Chondrocyte (in vitro differentiated cells): ENCODE measurements around the gene GSKIP. TPM values are rescaled to one million over a fixed set of nuclear protein-coding genes. Genes with fewer than 3 reads are reported as not detected.

Source experiments
- DNase-seq: peaks from one replicate; pipeline ENCODE4 v3.0.0; 2021; ENCODE audit warnings: mixed read lengths, low spot score
- H3K27ac Mint-ChIP-seq: one replicate; pipeline ENCODE4 v1.8.0; 2021; ENCODE audit warnings: mild to moderate bottlenecking, moderate library complexity, mixed read lengths; ENCODE audit not compliant: unreplicated experiment
- H3K27me3 Mint-ChIP-seq: 2 replicates; pipeline ENCODE4 v1.8.0; 2021; ENCODE audit warnings: low read depth, mixed read lengths
- H3K36me3 Mint-ChIP-seq: 2 replicates; pipeline ENCODE4 v1.8.0; 2021; ENCODE audit warnings: low read depth, mixed read lengths
- H3K4me1 Mint-ChIP-seq: 2 replicates; pipeline ENCODE4 v1.8.0; 2021; ENCODE audit warnings: low read depth, mild to moderate bottlenecking, mixed read lengths
- H3K4me3 Mint-ChIP-seq: one replicate; pipeline ENCODE4 v1.8.0; 2021; ENCODE audit warnings: mild to moderate bottlenecking, moderate library complexity, mixed read lengths; ENCODE audit not compliant: unreplicated experiment
- H3K9me3 Mint-ChIP-seq: 2 replicates; pipeline ENCODE4 v1.8.0; 2021; ENCODE audit warnings: low read depth, mixed read lengths
- total RNA-seq: library from RNA; stranded (reverse); gene quantifications from 3 replicates; pipeline ENCODE4 v1.2.1, GENCODE V29; 2021
- TF ChIP-seq, protein P1 (sequence below): fragments of 200-600 bp; sonication (generic); IDR thresholded peaks from 2 replicates; pipeline ENCODE4 v1.5.0; 2021; ENCODE audit warnings: antibody characterized with exemption, mild to moderate bottlenecking, moderate library complexity

Gene GSKIP
- total RNA-seq, 1 donor from 2014 or later = 22.4 TPM

DNA sequence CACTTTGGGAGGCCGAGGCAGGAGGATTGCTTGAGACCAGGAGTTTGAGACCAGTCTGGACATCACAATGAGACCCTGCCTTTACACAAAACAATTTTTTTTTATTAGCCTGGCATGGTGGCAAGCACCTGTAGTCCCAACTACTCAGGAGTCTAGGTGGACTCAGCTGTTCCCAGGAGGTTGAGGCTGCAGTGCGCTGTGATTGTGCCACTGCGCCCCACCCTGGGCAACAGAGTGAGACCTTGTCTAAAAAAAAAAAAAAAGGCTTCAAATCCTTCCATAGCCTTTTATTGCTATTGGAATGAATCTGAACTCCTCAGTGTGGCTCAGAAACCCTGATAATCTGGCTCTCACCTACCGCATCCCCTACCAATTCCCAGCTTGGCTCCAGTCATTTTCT, 54.7 kb downstream of the GSKIP start:
- no peaks in the 10 kb centered on the region for H3K36me3 Mint-ChIP-seq
- DNase-seq = no peak
- no peaks in the 10 kb centered on the region for H3K9me3 Mint-ChIP-seq
- TF ChIP-seq, protein P1, sequence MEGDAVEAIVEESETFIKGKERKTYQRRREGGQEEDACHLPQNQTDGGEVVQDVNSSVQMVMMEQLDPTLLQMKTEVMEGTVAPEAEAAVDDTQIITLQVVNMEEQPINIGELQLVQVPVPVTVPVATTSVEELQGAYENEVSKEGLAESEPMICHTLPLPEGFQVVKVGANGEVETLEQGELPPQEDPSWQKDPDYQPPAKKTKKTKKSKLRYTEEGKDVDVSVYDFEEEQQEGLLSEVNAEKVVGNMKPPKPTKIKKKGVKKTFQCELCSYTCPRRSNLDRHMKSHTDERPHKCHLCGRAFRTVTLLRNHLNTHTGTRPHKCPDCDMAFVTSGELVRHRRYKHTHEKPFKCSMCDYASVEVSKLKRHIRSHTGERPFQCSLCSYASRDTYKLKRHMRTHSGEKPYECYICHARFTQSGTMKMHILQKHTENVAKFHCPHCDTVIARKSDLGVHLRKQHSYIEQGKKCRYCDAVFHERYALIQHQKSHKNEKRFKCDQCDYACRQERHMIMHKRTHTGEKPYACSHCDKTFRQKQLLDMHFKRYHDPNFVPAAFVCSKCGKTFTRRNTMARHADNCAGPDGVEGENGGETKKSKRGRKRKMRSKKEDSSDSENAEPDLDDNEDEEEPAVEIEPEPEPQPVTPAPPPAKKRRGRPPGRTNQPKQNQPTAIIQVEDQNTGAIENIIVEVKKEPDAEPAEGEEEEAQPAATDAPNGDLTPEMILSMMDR = no peak
- H3K27ac Mint-ChIP-seq = no peak overlapping the region
- H3K4me1 Mint-ChIP-seq = no peaks in the 10 kb centered on the region
- peaks cover 5% of the 10 kb centered on the region for H3K27me3 Mint-ChIP-seq
- no peak overlapping the region for H3K4me3 Mint-ChIP-seq

DNA sequence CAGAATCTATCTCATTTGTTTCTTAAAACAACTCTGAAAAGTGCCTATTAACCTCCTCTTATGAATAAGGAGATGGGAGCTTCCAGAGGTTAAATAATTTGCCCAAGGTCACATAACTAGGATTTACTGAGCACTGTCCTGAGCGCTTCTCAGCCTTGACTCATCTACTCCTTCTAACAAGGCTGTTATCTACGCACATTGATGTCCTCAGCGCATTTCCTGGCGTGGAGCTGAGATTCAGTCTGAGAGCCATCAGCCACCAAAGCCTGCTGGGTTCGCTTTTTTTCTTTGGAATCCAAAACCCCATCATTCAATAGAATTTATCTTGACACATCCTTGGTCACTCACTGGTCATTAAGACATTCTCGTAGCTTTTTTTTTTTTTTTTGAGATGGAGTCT, 57.9 kb downstream of the GSKIP start:
- no peaks in the 10 kb centered on the region for H3K4me1 Mint-ChIP-seq
- no peak overlapping the region for H3K27ac Mint-ChIP-seq
- no peaks in the 10 kb centered on the region for H3K36me3 Mint-ChIP-seq
- peaks cover 4% of the 10 kb centered on the region for H3K9me3 Mint-ChIP-seq
- no peak overlapping the region for H3K4me3 Mint-ChIP-seq
- TF ChIP-seq, protein P1 = no peak
- DNase-seq = no peak
- peaks cover 5% of the 10 kb centered on the region for H3K27me3 Mint-ChIP-seq

DNA sequence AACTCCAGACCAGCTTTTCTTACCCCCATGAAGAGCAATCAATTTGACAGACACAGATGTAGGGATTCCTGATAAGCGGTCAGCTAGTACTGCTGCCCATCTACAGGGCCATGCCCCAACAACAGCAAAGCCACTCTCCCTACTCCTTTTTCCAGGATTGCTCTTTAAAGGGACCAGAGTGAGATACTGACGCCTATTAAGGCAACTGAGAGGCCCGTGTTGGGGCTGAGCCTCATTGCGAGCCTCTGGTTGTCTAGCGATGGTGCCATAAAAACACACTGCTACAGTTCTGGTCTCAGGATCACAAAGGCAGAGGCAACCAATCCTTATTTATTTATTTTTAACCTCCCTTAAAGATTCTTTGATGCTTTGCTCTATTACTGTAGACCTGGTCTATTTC, 59.7 kb downstream of the GSKIP start:
- Mint-ChIP-seq H3K4me3 (no peak overlapping the region), H3K27ac (no peak overlapping the region), H3K9me3 (peaks cover 4% of the 10 kb centered on the region), H3K27me3 (peaks cover 5% of the 10 kb centered on the region), H3K4me1 (no peaks in the 10 kb centered on the region), H3K36me3 (no peaks in the 10 kb centered on the region)
- DNase-seq = no peak
- TF ChIP-seq, protein P1 = no peak

DNA sequence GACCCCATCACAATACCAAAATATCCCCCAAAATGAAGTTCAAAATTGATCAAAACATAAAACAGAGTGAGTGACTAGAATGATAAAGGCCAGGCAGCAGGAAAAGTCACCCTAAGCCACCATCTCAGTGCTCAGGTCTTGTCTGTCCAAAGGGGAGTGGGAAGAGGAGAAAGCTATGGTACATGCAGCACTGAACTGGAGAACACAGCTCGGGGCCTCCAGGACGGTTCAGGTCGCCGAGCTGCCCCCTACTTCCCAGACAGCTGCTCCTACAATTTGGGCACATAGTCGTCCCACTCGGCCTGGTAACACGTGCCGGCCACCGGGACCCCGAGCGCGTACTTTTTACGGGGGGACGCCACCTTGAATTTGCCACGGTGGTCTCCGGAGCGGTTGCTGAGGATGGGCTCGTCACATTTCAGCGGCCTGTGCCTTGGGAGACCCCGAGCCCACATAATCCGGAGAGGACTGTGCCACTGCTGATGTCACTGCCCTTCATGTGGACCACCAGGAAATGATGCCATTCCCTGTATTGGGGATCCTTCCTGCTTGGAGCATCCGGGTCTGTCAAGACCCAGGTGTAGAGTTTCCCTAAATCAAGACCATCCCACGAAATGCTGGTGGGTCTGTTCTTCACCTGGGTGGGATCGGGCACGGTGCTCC, 60.3 kb downstream of the GSKIP start:
- DNase-seq = no peak
- Mint-ChIP-seq H3K4me3 (no peak overlapping the region), H3K36me3 (no peaks in the 10 kb centered on the region), H3K27ac (no peak overlapping the region), H3K9me3 (peaks cover 4% of the 10 kb centered on the region), H3K4me1 (no peaks in the 10 kb centered on the region), H3K27me3 (peaks cover 5% of the 10 kb centered on the region)
- TF ChIP-seq, protein P1 = no peak

DNA sequence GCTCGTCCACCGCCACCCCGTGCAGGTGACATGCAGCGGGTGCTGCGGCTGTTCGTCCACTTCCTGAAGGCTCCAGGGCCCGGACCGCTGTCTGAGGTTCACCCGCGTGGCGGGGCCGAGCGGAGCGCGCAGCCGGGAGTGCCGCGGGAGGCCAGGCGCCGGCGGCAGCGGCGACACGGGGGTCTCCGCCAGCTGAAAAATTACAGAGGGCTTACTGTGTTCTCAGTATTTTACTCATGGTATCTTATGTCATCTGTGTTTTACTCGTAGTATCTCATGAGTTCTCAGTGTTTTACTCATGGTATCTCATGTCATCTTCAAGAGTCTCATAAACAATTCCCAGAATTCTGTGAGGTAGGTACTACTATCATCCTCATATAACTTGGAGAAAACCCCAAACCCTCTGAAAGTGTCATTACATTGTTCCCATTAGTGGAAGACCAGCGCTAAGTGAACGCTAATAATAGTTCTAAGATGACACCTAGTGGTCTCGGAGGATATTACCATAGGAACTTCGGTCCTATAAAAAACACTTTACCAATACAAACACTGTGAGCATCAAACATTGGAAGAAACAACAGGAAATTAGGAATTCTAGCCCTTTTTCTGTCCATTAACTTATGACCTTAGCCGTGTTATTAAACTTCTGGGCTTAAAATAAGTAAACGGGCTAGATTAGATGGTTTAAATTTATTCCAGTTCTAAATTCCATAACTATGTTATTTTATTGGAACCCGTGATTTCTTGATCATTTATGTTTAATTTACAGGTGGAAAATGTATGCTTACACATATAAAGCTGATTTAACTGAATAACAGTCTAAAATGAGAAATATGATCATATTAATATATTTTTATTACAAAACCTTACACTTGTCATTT, 61.0 kb downstream of the GSKIP start:
- peak overlapping the region; percentile 37 for H3K4me3 Mint-ChIP-seq
- DNase-seq = no peak
- peaks cover 9% of the 10 kb centered on the region for H3K9me3 Mint-ChIP-seq
- no peaks in the 10 kb centered on the region for H3K36me3 Mint-ChIP-seq
- no peaks in the 10 kb centered on the region for H3K4me1 Mint-ChIP-seq
- H3K27me3 Mint-ChIP-seq = peaks cover 5% of the 10 kb centered on the region
- H3K27ac Mint-ChIP-seq = no peak overlapping the region
- TF ChIP-seq, protein P1 = peak; percentile 92
